Measurements from ENCODE around the gene RASSF5. TPM values are rescaled to one million over a fixed set of nuclear protein-coding genes. Genes with fewer than 3 reads are reported as not detected.

RASSF5 gene
- total and polyA plus RNA-seq, 9 of the 15 experiments (the other 6 are each of a cell fraction or from before 2014, with no cell fraction given), result 6.1 to 41.0 (median 25.2) TPM

DNA sequence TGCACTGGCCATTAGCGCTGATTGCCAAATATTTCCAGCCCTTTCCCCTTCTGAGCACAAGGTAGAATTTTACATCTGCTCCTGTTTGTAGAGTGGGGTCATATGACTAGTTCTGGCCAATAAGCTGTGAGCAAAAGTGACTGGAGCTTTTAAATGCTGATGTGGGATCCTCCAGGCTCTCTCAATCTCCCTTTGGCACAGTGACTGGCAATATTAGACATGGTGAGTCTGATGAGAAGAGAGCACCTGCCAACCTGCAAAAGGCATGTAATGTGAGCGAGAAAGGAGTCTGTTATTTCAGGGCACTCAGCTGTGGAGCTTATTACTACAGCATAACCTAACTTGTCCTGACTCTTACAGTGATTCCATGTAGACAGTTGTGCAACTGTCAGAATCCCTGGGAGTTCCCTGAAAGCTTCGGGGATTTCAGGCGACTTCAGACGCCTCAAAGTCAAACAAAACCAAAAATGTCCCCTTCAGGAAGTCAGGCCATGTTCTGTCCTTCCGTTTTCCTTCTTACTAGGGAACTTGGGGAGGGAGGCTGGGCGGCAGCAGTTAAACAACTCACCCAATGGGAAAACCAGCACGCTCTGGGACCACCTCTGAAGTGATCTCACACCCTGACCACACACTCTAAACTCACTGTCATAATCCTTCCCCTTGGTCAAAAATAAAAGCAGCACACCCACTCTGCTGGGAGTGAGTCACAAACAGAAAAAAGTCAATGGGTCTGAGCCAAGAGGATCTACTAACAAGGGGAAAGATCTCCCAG is 3.6 kb upstream of the RASSF5 start (continued):
- TF ChIP-seq, protein P1, sequence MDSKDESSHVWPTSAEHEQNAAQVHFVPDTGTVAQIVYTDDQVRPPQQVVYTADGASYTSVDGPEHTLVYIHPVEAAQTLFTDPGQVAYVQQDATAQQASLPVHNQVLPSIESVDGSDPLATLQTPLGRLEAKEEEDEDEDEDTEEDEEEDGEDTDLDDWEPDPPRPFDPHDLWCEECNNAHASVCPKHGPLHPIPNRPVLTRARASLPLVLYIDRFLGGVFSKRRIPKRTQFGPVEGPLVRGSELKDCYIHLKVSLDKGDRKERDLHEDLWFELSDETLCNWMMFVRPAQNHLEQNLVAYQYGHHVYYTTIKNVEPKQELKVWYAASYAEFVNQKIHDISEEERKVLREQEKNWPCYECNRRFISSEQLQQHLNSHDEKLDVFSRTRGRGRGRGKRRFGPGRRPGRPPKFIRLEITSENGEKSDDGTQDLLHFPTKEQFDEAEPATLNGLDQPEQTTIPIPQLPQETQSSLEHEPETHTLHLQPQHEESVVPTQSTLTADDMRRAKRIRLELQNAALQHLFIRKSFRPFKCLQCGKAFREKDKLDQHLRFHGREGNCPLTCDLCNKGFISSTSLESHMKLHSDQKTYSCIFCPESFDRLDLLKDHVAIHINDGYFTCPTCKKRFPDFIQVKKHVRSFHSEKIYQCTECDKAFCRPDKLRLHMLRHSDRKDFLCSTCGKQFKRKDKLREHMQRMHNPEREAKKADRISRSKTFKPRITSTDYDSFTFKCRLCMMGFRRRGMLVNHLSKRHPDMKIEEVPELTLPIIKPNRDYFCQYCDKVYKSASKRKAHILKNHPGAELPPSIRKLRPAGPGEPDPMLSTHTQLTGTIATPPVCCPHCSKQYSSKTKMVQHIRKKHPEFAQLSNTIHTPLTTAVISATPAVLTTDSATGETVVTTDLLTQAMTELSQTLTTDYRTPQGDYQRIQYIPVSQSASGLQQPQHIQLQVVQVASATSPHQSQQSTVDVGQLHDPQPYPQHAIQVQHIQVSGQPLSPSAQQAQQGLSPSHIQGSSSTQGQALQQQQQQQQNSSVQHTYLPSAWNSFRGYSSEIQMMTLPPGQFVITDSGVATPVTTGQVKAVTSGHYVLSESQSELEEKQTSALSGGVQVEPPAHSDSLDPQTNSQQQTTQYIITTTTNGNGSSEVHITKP (IDR thresholded peaks at IDR 0.05; ENCODE audit: partially characterized antibody), result peak; percentile 59
- TF ChIP-seq, protein P2, sequence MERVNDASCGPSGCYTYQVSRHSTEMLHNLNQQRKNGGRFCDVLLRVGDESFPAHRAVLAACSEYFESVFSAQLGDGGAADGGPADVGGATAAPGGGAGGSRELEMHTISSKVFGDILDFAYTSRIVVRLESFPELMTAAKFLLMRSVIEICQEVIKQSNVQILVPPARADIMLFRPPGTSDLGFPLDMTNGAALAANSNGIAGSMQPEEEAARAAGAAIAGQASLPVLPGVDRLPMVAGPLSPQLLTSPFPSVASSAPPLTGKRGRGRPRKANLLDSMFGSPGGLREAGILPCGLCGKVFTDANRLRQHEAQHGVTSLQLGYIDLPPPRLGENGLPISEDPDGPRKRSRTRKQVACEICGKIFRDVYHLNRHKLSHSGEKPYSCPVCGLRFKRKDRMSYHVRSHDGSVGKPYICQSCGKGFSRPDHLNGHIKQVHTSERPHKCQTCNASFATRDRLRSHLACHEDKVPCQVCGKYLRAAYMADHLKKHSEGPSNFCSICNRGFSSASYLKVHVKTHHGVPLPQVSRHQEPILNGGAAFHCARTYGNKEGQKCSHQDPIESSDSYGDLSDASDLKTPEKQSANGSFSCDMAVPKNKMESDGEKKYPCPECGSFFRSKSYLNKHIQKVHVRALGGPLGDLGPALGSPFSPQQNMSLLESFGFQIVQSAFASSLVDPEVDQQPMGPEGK (CRISPR knock-in tag; IDR thresholded peaks at IDR 0.05; ENCODE audit: borderline replicate concordance), result no peak
- TF ChIP-seq PHF8 (IDR thresholded peaks at IDR 0.05; ENCODE audit: borderline replicate concordance, low read length) (peak; percentile 28; the same call in 1 of the 2 replicates), CXXC5 (CRISPR knock-in tag; IDR thresholded peaks at IDR 0.05) (no peak), ZNF561 (CRISPR knock-in tag; conservative IDR thresholded peaks at IDR 0.05) (peak; percentile 47; the same call in 1 of the 2 replicates), PTRF (tag; IDR thresholded peaks at IDR 0.05) (no peak), NRF1 (conservative IDR thresholded peaks at IDR 0.05 in 1 of 2, IDR thresholded peaks at IDR 0.05 in 1 of 2) (peak; percentile 44; a peak in 2 of 4 replicates), ZNF140 (CRISPR knock-in tag; IDR thresholded peaks at IDR 0.05) (no peak), ZFP1 (CRISPR knock-in tag; IDR thresholded peaks at IDR 0.05) (no peak), ZNF311 (CRISPR knock-in tag; IDR thresholded peaks at IDR 0.05) (0 out of 2 replicates have a peak, but pooled peaks have one; percentile 39), POLR3G (IDR thresholded peaks at IDR 0.05; ENCODE audit: extremely low read depth, insufficient read length, insufficient replicate concordance) (no peak), KLF13 (tag; IDR thresholded peaks at IDR 0.05; ENCODE audit: borderline replicate concordance, low read depth) (0 out of 2 replicates have a peak, but pooled peaks have one; percentile 36), PHF21A (IDR thresholded peaks at IDR 0.05; ENCODE audit: borderline replicate concordance, low read depth) (no peak)

Data from K562 (cell line).